ENCODE data around the gene RARA. TPM values are rescaled to one million over a fixed set of nuclear protein-coding genes. Genes with fewer than 3 reads are reported as not detected.
"Not testable (repeated sequence)": the region's sequence is repeated elsewhere in the genome, so short reads cannot be mapped to it uniquely, and the experiment has no call there.

Gene RARA
- total RNA-seq, 1 donor from 2014 or later, result 9.2 TPM

GRCh38 chr17:40356990-40357881 is 48.3 kb downstream of the RARA start:
- no peak for DNase-seq (ENCODE audit: low read depth, low spot score)

DNA sequence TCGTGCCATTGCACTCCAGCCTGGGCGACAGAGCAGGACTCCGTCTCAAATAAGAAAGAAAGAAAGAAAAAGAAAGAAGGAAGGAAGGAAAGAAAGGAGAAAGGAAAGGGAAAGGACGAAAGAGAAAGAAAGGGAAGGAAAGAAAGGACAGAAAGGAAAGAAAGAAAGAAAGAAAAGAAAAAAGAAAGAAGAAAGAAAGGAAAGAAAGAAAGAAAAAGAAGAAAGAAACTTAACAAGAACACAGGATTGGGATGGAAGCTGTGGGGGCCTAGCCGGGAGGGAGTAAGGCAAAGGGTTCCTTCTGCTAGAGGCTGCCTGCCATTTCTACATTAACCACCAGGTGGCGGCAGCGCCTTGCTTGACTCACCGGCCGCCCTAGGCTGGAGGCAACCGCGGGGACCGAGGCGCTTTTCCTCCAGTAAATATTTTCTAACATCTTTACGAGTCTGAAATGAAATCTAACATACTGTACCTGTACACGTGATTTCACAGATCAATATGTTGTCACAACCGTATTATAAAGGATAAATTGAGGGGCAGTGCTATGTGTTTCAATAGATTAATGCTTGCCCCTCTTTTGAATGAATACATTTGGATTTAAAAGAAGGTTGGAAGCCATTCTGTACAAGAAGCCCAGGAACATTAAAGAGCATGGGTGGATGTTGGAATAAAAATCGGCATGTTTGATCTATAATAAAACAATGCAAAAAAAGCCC is 49.5 kb downstream of the RARA start:
- DNase-seq (ENCODE audit: low read depth, low spot score), result no peak

DNA sequence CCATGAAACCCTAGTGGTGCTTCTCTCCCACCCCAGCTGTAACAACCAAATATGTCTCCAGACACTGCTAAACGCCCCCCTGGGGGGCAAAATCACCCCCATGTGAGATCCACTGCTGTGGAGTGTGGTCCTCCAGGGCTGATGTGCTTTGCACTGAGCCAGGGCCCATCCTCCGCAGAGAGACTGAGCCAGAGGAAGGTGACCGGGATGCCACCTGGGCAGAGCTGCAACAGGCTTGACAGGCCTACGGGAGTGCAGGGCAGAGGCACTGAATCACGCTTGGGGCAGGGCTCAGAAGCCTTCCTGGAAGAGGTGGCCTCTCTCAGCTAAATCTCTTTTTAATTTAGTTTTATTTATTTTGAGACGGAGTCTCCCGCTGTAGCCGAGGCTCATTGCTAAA is 51.1 kb downstream of the RARA start:
- DNase-seq (ENCODE audit: low read depth, low spot score), result no peak

GRCh38 chr17:40361063-40361924 is 52.3 kb downstream of the RARA start:
- DNase-seq (ENCODE audit: low read depth, low spot score), result no peak

- no peak for DNase-seq (ENCODE audit: low read depth, low spot score)
Observed at GRCh38 chr17:40361925-40362695, 53.1 kb downstream of the RARA start.

DNA sequence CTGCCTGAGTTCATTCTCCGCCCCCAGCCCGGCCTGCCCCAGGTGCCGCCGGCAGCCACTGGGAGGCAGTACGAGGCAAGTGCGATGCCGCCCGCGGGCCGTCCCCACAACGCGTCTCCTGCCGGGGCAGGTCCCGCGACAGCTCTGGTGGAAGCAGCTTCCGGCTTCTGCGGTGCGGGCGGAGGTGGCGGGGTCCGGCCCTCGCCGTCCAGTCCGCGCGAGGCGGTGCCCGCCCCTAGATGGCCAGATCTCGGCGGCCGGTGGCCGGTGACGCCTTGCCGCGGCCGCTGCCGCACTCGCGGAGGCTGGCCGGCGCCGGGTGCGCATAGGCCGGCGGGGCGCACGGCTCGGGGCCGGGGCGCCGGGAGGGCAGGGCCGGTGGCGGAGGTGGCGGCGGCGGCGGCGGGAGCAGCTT is 53.7 kb downstream of the RARA start:
- no peak for DNase-seq (ENCODE audit: low read depth, low spot score)

DNA sequence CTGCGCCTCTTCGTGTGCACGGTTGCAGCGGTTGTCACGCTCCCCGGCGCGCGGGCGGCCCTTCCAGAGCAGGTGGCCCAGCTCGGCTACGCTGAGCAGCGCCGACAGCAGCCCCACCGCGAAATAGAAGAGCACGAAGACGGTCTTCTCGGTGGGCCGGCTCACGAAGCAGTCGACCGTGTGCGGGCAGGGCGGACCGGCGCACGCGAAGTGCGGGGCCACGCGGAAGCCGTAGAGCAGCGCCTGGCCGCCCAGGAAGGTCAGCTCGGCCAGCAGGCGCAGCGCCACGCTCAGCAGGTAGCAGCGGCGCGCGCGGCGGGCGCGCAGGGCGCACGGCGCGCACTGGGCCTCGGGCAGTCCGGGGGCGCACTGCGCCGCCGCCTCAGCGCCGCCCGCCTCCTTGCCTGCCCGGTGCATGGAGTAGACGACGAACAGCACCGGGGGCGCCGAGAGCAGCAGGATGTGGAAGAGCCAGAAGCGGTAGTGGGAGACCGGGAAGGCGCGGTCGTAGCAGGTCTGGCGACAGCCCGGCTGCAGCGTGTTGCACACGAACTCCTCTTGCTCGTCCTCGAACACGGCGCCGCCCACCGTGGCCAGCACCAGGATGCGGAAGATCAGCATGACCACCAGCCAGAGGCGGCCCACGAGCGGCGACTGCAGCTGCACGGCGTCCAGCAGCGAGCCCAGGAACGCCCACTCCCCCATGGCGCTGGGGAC is 54.3 kb downstream of the RARA start:
- DNase-seq (ENCODE audit: low read depth, low spot score), result no peak

DNA sequence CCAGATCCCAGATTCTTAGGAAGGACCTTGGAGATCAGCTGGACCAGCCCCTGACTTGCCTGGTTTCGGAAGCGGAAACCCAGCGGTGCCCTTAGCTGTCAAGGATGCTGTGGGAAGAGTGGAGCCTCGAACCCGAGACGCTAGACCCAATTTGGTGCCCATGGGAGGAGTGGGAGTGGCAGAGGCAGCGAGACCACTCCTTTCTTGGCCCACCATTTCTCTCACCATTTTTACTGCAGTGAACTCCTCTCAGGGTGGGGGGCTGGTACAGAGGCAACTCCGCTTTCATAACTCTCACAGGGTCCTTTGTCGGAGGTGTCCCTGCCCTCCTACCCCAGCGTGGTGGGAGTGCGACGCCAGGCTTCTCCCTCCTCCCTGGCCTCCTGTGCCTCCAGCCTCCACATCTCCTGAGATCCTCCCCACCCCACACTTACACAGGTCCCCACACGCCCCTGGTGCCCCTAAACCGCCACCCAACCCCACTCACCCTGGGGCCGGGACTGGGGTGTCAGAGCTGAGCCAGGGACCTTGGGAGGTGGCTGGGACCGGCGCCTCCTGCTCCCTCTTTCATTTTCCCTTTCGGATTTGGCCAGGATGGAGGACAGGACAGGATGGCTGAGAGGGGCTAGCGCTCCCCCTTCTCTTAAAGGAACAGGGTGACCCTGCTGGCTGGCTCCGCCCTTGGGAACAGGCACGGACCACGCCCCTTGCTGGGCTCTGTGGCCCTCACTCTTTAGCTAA is 55.3 kb downstream of the RARA start, which contains the start of gene GJD3:
Gene GJD3, minus strand, starts transcription at position 617 of the 741 bp plus-strand sequence. CDS start 922 bp downstream, outside the sequence.
- DNase-seq (ENCODE audit: low read depth, low spot score), result no peak

DNA sequence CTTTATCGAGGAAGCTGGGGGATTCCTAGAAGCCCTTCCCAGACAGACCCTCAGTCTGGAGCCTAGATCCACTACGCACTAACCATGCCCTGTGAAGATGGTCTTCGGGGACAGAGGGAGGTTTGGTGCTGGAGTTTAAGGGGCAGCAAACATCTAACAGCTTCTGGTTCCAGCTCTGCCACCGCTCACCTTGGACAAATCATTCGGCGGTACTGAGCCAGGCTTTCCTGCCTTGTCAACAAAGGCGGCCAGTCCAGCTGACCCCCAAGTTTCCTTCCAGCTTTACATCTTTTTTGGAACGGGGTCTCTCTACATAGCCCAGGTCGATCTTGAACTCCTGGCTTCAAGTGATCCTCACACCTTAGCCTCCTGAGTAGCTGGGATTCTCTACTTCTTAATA is 55.9 kb downstream of the RARA start:
- DNase-seq (ENCODE audit: low read depth, low spot score), result no peak

DNA sequence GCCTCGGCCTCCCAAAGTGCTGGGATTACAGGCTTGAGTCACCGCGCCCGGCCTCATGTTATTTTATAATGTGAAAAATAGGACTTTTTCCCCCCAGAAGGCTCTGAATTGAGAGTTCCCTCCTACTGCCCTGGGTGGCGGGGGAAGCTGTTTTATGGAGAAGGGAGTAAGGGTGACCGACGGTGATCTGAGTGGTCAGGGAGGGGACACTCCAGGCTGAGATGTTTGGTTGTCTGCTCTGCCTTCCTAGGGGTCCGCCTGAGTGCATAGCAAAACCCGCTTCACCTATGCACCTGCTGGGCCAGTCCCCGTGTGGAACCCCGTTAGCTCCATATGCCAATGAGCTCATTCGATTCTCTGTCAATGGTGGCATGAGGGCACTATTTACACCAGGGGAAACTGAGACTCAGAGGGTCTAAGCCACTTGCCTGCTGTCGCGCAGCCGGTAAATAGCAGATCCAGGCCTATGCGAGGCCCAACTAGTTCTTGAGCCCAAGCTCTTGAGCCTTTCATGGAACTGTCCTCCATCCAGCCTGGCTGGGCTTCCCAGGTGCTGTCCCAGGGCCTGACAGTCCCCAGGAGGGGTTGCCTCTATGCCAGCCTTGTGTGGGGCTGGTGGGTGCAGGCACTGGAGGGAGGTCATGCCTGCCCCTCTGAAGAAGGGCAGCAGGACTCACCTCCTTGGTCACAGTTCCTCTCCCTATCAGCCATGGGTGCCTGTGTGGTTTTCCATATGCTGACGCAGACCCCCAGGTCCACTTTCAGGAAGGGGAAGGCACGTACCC is 57.3 kb downstream of the RARA start:
- DNase-seq (ENCODE audit: low read depth, low spot score), result no peak

DNA sequence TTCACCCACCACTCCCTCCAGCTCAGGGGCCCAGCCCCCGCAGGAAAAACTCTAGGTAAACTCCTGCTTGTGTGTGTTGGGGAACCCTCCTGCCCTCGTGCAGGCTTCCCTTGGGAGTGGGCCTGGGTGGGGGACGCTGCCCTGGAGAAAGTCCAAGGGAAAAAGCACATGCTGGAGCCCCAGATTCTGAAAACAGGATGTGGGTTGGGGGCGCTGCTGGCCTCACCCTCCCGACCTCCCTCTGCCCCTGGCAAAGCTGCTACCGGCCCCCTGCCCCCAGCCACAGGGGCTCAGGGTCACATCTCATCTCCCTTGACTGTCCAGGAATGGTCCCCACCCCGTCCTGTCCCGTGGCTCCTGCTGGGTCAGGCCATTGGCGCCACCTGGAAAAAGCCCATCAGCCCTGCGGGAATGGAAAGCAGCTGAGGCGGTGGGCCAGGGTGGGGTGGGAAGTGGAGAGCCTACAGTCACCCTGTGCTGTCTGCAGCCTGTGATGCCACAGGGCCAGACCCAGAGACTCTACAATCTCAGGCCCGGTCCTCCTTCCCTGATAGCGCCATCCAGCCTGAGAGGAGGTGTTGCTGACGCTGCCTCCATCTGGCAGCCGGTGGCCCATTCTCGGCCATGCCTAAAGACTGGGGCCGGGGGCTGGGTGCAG is 58.0 kb downstream of the RARA start:
- DNase-seq (ENCODE audit: low read depth, low spot score), result no peak

DNA sequence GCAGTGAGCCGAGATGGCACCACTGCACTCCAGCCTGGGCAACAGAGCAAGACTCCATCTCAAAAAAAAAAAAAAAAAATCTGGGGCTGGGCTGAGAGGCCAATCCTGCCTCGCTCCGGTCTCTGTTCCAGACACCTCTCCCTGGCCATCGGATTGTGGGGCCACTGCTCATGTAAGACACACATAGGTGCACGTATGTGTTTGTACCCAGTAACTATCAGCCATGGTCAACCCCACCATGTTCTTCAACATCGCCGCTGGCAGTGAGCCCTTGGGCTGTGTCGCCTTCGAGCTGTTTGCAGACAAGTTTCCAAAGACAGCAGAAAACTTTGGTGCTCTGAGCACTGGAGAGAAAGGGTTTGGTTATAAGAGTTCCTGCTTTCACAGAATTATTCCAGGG is 58.7 kb downstream of the RARA start:
- not testable (repeated sequence) for DNase-seq (ENCODE audit: low read depth, low spot score)

DNA sequence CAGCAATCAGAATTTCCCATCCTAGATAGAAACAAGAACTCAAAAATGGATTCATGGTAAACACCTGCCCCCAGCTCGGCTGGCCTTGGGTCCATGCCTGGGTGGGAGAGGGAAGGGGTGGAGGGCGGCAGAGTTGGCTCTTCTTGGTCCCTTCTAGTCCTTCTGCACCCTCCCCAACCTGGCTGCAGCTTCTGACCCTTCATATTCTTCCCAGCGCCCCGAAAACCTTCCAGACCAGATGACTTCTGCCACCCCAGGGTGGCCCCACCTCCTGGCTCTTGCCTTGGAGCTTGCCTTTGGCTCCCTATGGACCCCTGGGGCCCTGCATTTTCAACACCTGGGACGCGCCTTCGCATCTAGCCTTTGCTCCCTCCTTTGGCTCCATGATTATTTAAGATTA is 60.9 kb downstream of the RARA start:
- DNase-seq (ENCODE audit: low read depth, low spot score), result no peak

DNA sequence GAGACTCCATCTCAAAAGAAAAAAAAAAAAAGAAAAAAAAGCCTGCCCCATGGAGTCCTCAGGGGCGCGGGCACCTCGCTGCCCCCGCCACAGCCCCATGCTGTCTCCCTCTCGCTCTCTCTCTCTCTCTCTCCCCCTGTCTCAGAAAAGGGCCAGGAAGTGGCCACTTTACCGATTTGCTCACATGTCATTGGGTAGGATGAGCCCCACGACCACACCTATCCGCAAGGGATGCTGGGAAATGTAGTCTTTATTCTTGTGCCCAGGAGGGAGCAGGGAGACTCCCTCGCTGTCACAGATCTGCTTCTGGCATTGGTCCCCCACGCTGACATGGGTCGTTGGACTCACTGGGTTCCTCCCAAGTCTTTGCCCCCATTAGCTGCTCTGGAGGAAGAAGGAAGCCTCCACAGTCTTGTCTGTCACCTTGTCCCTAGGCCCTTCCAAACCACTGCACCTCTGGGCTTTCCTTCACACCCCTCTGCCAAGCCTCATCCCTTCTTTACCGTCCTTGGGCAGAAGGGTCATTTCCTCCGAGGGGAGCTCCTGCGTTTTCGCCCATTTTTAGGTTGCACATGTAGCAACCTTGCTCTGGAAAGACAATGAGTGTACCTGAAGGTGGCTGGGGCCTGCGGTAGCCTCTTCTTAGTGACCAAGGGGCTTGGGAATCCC is 62.4 kb downstream of the RARA start:
- no peak for DNase-seq (ENCODE audit: low read depth, low spot score)

GRCh38 chr17:40372031-40372430 is 63.1 kb downstream of the RARA start:
- no peak for DNase-seq (ENCODE audit: low read depth, low spot score)

DNA sequence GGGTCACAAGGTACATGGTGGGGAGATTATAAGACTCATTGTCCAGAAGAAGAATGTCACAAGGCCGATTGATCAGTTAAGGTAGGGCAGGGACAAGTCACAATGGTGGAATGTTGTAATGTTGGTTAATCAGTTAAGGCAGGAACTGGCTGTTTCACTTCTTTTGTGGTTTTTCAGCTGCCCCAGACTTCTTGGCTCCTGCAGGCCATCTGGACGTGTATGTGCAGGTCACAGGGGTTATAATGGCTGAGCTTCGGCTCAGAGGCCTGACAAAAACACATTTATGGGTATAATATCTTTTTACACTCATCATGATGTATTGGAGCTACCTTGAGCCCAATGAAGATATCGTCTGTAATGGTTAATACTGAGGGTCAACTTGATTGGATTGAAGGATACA is 63.7 kb downstream of the RARA start:
- not testable (repeated sequence) for DNase-seq (ENCODE audit: low read depth, low spot score)

DNA sequence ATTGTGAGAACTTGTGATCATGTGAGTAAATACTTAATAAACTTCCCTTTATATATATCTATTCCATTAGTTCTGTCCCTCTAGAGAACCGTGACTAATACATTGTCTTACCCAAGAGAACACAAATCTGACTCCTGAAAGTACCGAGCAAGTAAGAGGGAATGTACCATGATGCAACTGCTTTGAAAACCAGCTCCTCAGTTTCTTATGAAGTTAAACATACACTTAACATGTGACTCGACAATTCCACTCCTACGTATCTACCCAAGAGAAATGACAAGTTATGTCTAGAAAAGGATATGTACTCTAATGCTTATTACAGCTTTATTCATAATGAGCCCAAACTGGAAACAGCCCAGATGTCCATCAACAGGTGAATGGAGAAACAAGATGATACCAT is 64.3 kb downstream of the RARA start:
- DNase-seq (ENCODE audit: low read depth, low spot score), result no peak

GRCh38 chr17:40373999-40374398 is 65.0 kb downstream of the RARA start:
- no peak for DNase-seq (ENCODE audit: low read depth, low spot score)

Measured in pulmonary artery endothelial cell (primary cell).